H1 (cell line): ENCODE measurements around the gene VHLL.
A peak's percentile ranks its signal among the peaks of the same experiment; 100 is the strongest.

Experiments
- CEBPB ChIP-seq: IDR thresholded peaks from 2 replicates; pipeline ENCODE4 v1.6.1; 2012; ENCODE audit warnings: low read depth, low read length
- CREB1 ChIP-seq: IDR thresholded peaks from 2 replicates; pipeline ENCODE4 v1.6.1; 2012; ENCODE audit warnings: inconsistent platforms
- HDAC6 ChIP-seq: IDR thresholded peaks from one replicate; pipeline ENCODE4 v1.7.1; 2012; ENCODE audit warnings: low read depth, mild to moderate bottlenecking, inconsistent platforms, low read length, moderate library complexity
- JUN ChIP-seq: IDR thresholded peaks from 2 replicates; pipeline ENCODE4 v1.6.1; 2011; ENCODE audit warnings: low read depth, mild to moderate bottlenecking, improper control_type of control experiment, low read length
- POLR2A ChIP-seq, 2 experiments: IDR thresholded peaks; 1 replicate in 1 of 2; 2 replicates in 1 of 2; pipeline ENCODE4 v1.6.1; 2011; ENCODE audit warnings: low read depth in 2 of 2, low read length in 2 of 2, mild to moderate bottlenecking in 2 of 2; ENCODE audit errors: control extremely low read depth in 1 of 2
- POLR2AphosphoS5 ChIP-seq: IDR thresholded peaks from 2 replicates; pipeline ENCODE4 v1.6.1; 2011; ENCODE audit warnings: low read depth, low read length
- RAD21 ChIP-seq, 2 experiments: IDR thresholded peaks in 1 of 2; conservative IDR thresholded peaks in 1 of 2; 2 replicates each; pipeline ENCODE4 v1.6.1; 2011; ENCODE audit warnings: low read depth in 2 of 2, low read length in 2 of 2, improper control_type of control experiment in 1 of 2, inconsistent platforms in 1 of 2, mild to moderate bottlenecking in 1 of 2, moderate library complexity in 1 of 2
- RXRA ChIP-seq: IDR thresholded peaks from 2 replicates; pipeline ENCODE4 v1.6.1; 2011; ENCODE audit warnings: low read depth, mild to moderate bottlenecking, low read length, moderate library complexity; ENCODE audit not compliant: insufficient read depth
- SIN3A ChIP-seq, 2 experiments: IDR thresholded peaks in 1 of 2; conservative IDR thresholded peaks in 1 of 2; 2 replicates each; pipeline ENCODE4 v1.6.1; 2011 to 2012; ENCODE audit warnings: low read length in 2 of 2, improper control_type of control experiment in 1 of 2, low read depth in 1 of 2, mild to moderate bottlenecking in 1 of 2
- YY1 ChIP-seq: IDR thresholded peaks from 2 replicates; pipeline ENCODE4 v1.6.1; 2011; ENCODE audit warnings: low read depth, mild to moderate bottlenecking, low read length
- TF ChIP-seq, protein P1 (sequence below), 3 experiments: IDR thresholded peaks; 1 replicate in 2 of 3; 2 replicates in 1 of 3; pipeline versions ENCODE4 v1.5.1 to v1.6.1; 2011; ENCODE audit warnings: low read length in 3 of 3, mild to moderate bottlenecking in 3 of 3, inconsistent platforms in 2 of 3, low read depth in 1 of 3, moderate library complexity in 1 of 3; ENCODE audit not compliant: insufficient read depth in 1 of 3; ENCODE audit errors: control extremely low read depth in 1 of 3

DNA sequence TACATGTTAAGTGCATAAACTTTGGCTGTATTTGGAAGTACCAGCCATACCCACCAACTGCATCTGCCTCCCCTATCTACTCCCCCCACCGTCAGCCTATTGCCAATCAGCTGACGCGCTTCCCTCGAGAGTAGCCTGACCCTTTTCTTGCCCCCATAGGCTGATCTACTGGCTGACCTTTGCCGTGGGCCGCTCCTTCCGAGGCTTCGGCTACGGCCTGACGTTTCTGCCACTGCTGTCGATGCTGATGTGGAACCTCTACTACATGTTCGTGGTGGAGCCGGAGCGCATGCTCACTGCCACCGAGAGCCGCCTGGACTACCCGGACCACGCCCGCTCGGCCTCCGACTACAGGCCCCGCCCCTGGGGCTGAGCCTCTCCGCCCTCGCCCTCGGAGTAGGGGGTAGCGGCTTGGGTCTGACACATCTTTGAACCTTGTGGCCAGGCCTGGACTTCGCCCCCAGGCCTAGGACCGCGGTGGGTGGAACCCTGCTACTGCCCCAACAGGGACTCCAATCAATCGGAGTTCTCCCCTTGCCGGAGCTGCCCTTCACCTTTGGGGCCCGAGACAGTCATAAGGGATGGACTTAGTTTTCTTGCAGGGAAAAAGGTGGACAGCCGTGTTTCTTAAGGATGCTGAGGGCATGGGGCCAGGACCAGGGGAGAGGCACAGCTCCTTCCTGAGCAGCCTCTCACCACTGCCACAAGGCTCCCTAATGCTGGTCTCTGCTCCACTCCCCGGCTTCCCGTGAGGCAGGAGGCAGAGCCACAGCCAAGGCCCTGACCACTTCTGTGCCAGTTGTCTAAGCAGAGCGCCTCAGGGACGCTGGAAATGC, 7.7 kb downstream of the VHLL start:
- TF ChIP-seq POLR2A (IDR thresholded peaks at IDR 0.05; ENCODE audit: control extremely low read depth in 1 of 2, low read depth in 2 of 2, low read length in 2 of 2) (peak; percentile 31 to 59; a peak in 2 of 3 replicates), RAD21 (IDR thresholded peaks at IDR 0.05 in 1 of 2, conservative IDR thresholded peaks at IDR 0.05 in 1 of 2; ENCODE audit: low read depth in 2 of 2, low read length in 2 of 2) (no peak), SIN3A (conservative IDR thresholded peaks at IDR 0.05 in 1 of 2, IDR thresholded peaks at IDR 0.05 in 1 of 2; ENCODE audit: low read depth in 1 of 2, low read length in 2 of 2) (peak in 1 of 2 experiments; percentile 61; a peak in 2 of 4 replicates), CEBPB (no peak), HDAC6 (no peak), POLR2AphosphoS5 (peak; percentile 29; the same call in 1 of the 2 replicates), YY1 (no peak), RXRA (no peak), JUN (no peak), CREB1 (peak; percentile 25; the same call in 1 of the 2 replicates)
- TF ChIP-seq, protein P1, sequence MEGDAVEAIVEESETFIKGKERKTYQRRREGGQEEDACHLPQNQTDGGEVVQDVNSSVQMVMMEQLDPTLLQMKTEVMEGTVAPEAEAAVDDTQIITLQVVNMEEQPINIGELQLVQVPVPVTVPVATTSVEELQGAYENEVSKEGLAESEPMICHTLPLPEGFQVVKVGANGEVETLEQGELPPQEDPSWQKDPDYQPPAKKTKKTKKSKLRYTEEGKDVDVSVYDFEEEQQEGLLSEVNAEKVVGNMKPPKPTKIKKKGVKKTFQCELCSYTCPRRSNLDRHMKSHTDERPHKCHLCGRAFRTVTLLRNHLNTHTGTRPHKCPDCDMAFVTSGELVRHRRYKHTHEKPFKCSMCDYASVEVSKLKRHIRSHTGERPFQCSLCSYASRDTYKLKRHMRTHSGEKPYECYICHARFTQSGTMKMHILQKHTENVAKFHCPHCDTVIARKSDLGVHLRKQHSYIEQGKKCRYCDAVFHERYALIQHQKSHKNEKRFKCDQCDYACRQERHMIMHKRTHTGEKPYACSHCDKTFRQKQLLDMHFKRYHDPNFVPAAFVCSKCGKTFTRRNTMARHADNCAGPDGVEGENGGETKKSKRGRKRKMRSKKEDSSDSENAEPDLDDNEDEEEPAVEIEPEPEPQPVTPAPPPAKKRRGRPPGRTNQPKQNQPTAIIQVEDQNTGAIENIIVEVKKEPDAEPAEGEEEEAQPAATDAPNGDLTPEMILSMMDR (IDR thresholded peaks at IDR 0.05; ENCODE audit: control extremely low read depth in 1 of 3, insufficient read depth in 1 of 3, low read depth in 1 of 3, low read length in 3 of 3) = no peak
